Measurements from ENCODE around the gene SNX24. TPM values are rescaled to one million over a fixed set of nuclear protein-coding genes. Genes with fewer than 3 reads are reported as not detected.

SNX24 gene
- total and polyA plus RNA-seq, 9 of the 15 experiments (the other 6 are each of a cell fraction or from before 2014, with no cell fraction given): 5.3 to 10.1 (median 7.9) TPM

GRCh38 chr5:122877518-122877917 lies 32.1 kb downstream of the SNX24 start:
- ATAC-seq: no peak
- BruUV-seq (replicated peaks): no TSS peak
- ChIA-PET POLR2A (no interaction called here), CTCF (ENCODE audit: low intra/inter-chr PET ratio) (no interaction called here)
- H3K4me1 ChIP-seq (replicated peaks in 1 of 2; ENCODE audit: control insufficient read depth in 2 of 2, insufficient read depth in 2 of 2, low read length in 2 of 2): peaks cover 0 to 8% of the 10 kb centered on the region in 2 experiments; a peak in 2 of 5 replicates
- no peak overlapping the region for H3K4me3 ChIP-seq
- no peak overlapping the region for H3K27ac ChIP-seq (ENCODE audit: extremely low read depth, low read depth, low read length)
- no peaks in the 10 kb centered on the region for H3K79me2 ChIP-seq (ENCODE audit: control insufficient read depth, insufficient read depth, low read length)
- no peak for DNase-seq (ENCODE audit: extremely low read depth in 1 of 4, low spot score in 3 of 4)
- no peaks in the 10 kb centered on the region for H3K9me3 ChIP-seq (replicated peaks; ENCODE audit: control insufficient read depth, insufficient read depth, low read depth, low read length)
- no peaks in the 10 kb centered on the region for H3K27me3 ChIP-seq (ENCODE audit: control insufficient read depth in 2 of 2, insufficient read depth in 2 of 2, low read length in 2 of 2)
- no peaks in the 10 kb centered on the region for H3K9me1 ChIP-seq (ENCODE audit: control insufficient read depth, insufficient read depth, low read length)
- TF ChIP-seq ZFP36 (IDR thresholded peaks at IDR 0.05; ENCODE audit: low read depth, low read length, partially characterized antibody): no peak
- no peak for TF ChIP-seq JUND (IDR thresholded peaks at IDR 0.05; ENCODE audit: borderline replicate concordance, low read depth, low read length)
- TF ChIP-seq JUND (tag; IDR thresholded peaks at IDR 0.05; ENCODE audit: borderline replicate concordance, low read depth, low read length): no peak
- TF ChIP-seq KLF6 (CRISPR knock-in tag; IDR thresholded peaks at IDR 0.05; ENCODE audit: borderline replicate concordance): no peak
- no peak for TF ChIP-seq PRMT5 (CRISPR knock-in tag; IDR thresholded peaks at IDR 0.05)
- TF ChIP-seq FOXK1 (CRISPR knock-in tag; IDR thresholded peaks at IDR 0.05; ENCODE audit: borderline replicate concordance): no peak
- TF ChIP-seq RB1 (IDR thresholded peaks at IDR 0.05; ENCODE audit: low read depth): no peak
- TF ChIP-seq POLR2AphosphoS2 (IDR thresholded peaks at IDR 0.05; ENCODE audit: low read length): no peak
- TF ChIP-seq KLF1 (tag; IDR thresholded peaks at IDR 0.05): no peak
- no peak for TF ChIP-seq SMAD4 (CRISPR knock-in tag; conservative IDR thresholded peaks at IDR 0.05)
- no peaks in the 10 kb centered on the region for H3K36me3 ChIP-seq (ENCODE audit: control insufficient read depth, insufficient read depth, low read length)
- no peak overlapping the region for H3K4me2 ChIP-seq (ENCODE audit: insufficient read depth, low read length)
- in situ Hi-C loops (cut with MboI): no loop called here
- FAIRE-seq: no peak
- no peak overlapping the region for H2AFZ ChIP-seq (ENCODE audit: low read depth, low read length)
- WGBS (ENCODE audit: insufficient coverage, low coverage, missing lambda C conversion rate): 25% methylated on average over 2 of the region's 2 CpGs
- no peaks in the 10 kb centered on the region for H4K20me1 ChIP-seq (replicated peaks; ENCODE audit: control insufficient read depth, insufficient read depth, low read length)
- H3K9ac ChIP-seq (ENCODE audit: insufficient read depth in 1 of 2, low read depth in 2 of 2, low read length in 2 of 2): no peak overlapping the region; a peak in 1 of 4 replicates
- intact Hi-C loops (cut with micrococcal nuclease): no loop called here
